ENCODE data around the gene CLMN. TPM values are rescaled to one million over a fixed set of nuclear protein-coding genes. Genes with fewer than 3 reads are reported as not detected.

The CLMN gene
- total RNA-seq, 1 experiment from 2014 or later: 33.4 TPM

DNA sequence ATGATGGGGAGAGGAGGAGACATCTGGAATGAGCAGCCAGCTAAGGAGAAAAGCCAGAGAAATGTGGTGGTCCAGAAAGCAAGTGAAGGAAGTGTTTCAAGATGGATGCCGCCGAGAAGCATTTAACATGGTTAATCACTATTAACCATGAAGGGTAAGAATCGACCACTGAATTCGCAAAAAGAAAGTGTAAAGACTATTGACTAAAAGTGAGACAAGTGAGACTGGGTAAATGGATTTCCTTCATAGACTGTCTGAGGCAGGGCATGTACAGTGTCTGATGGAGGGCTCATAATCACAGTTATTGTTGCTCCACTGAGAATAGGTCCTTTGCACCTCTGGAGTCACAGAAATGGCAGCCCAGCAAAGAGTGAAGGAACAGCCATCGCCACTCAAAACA lies 25.3 kb upstream of the CLMN start:
- H3K9ac ChIP-seq (ENCODE audit: low read length): no peak overlapping the region
- no peak overlapping the region for H3K4me3 ChIP-seq (replicated peaks in 1 of 2; ENCODE audit: low read depth in 1 of 2, low read length in 2 of 2)
- DNase-seq (ENCODE audit: low read depth, low spot score): no peak
- intact Hi-C loops (cut with micrococcal nuclease): no loop called here
- H3K4me1 ChIP-seq (ENCODE audit: control insufficient read depth in 1 of 2, insufficient read depth in 2 of 2, low read length in 2 of 2): peaks cover 0 to 15% of the 10 kb centered on the region in 2 experiments; a peak in 2 of 4 replicates
- BruUV-seq (replicated peaks): no TSS peak
- H4K20me1 ChIP-seq (ENCODE audit: insufficient read depth): no peaks in the 10 kb centered on the region
- no peak for TF ChIP-seq ELF1 (IDR thresholded peaks at IDR 0.05; ENCODE audit: borderline replicate concordance, low read depth)
- TF ChIP-seq POLR2AphosphoS5 (IDR thresholded peaks at IDR 0.05; ENCODE audit: low read depth, low read length): no peak
- TF ChIP-seq EZH2 (IDR thresholded peaks at IDR 0.05): no peak
- no peak for TF ChIP-seq CEBPB (IDR thresholded peaks at IDR 0.05; ENCODE audit: low read depth)
- TF ChIP-seq, protein P1, sequence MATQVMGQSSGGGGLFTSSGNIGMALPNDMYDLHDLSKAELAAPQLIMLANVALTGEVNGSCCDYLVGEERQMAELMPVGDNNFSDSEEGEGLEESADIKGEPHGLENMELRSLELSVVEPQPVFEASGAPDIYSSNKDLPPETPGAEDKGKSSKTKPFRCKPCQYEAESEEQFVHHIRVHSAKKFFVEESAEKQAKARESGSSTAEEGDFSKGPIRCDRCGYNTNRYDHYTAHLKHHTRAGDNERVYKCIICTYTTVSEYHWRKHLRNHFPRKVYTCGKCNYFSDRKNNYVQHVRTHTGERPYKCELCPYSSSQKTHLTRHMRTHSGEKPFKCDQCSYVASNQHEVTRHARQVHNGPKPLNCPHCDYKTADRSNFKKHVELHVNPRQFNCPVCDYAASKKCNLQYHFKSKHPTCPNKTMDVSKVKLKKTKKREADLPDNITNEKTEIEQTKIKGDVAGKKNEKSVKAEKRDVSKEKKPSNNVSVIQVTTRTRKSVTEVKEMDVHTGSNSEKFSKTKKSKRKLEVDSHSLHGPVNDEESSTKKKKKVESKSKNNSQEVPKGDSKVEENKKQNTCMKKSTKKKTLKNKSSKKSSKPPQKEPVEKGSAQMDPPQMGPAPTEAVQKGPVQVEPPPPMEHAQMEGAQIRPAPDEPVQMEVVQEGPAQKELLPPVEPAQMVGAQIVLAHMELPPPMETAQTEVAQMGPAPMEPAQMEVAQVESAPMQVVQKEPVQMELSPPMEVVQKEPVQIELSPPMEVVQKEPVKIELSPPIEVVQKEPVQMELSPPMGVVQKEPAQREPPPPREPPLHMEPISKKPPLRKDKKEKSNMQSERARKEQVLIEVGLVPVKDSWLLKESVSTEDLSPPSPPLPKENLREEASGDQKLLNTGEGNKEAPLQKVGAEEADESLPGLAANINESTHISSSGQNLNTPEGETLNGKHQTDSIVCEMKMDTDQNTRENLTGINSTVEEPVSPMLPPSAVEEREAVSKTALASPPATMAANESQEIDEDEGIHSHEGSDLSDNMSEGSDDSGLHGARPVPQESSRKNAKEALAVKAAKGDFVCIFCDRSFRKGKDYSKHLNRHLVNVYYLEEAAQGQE (IDR thresholded peaks at IDR 0.05; ENCODE audit: low read depth): no peak
- no peak for TF ChIP-seq YY1 (IDR thresholded peaks at IDR 0.05; ENCODE audit: extremely low read depth, insufficient replicate concordance, low read depth, low read length)
- TF ChIP-seq FOSL1 (IDR thresholded peaks at IDR 0.05; ENCODE audit: low read depth): no peak
- no peak for TF ChIP-seq POLR2A (IDR thresholded peaks at IDR 0.05; ENCODE audit: borderline replicate concordance, extremely low read depth, insufficient read depth, insufficient read length)
- TF ChIP-seq, protein P2, sequence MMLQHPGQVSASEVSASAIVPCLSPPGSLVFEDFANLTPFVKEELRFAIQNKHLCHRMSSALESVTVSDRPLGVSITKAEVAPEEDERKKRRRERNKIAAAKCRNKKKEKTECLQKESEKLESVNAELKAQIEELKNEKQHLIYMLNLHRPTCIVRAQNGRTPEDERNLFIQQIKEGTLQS (IDR thresholded peaks at IDR 0.05): no peak
- TF ChIP-seq SP1 (IDR thresholded peaks at IDR 0.05; ENCODE audit: low read depth): no peak
- TF ChIP-seq SRF (IDR thresholded peaks at IDR 0.05; ENCODE audit: low read depth): no peak
- no peak for TF ChIP-seq CBX3 (IDR thresholded peaks at IDR 0.05; ENCODE audit: low read depth)
- TF ChIP-seq, protein P3, sequence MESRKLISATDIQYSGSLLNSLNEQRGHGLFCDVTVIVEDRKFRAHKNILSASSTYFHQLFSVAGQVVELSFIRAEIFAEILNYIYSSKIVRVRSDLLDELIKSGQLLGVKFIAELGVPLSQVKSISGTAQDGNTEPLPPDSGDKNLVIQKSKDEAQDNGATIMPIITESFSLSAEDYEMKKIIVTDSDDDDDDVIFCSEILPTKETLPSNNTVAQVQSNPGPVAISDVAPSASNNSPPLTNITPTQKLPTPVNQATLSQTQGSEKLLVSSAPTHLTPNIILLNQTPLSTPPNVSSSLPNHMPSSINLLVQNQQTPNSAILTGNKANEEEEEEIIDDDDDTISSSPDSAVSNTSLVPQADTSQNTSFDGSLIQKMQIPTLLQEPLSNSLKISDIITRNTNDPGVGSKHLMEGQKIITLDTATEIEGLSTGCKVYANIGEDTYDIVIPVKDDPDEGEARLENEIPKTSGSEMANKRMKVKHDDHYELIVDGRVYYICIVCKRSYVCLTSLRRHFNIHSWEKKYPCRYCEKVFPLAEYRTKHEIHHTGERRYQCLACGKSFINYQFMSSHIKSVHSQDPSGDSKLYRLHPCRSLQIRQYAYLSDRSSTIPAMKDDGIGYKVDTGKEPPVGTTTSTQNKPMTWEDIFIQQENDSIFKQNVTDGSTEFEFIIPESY (IDR thresholded peaks at IDR 0.05; ENCODE audit: extremely low read depth, insufficient replicate concordance, low read length): no peak
- TF ChIP-seq, protein P4, sequence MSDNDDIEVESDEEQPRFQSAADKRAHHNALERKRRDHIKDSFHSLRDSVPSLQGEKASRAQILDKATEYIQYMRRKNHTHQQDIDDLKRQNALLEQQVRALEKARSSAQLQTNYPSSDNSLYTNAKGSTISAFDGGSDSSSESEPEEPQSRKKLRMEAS (IDR thresholded peaks at IDR 0.05): no peak
- no peak for TF ChIP-seq RAD21 (IDR thresholded peaks at IDR 0.05; ENCODE audit: low read depth)
- no peak for TF ChIP-seq TCF7L2 (IDR thresholded peaks at IDR 0.05; ENCODE audit: borderline replicate concordance, extremely low read depth, insufficient read depth, insufficient read length)
- H2AFZ ChIP-seq (ENCODE audit: low read depth, low read length, poor library complexity, severe bottlenecking): no peak overlapping the region
- no peaks in the 10 kb centered on the region for H3K27me3 ChIP-seq (ENCODE audit: insufficient read depth, low read length)
- no peaks in the 10 kb centered on the region for H3K79me2 ChIP-seq (ENCODE audit: insufficient read depth, low read length)
- ATAC-seq: no peak
- H3K36me3 ChIP-seq (ENCODE audit: control insufficient read depth in 1 of 2, insufficient read depth in 2 of 2, low read length in 2 of 2): no peaks in the 10 kb centered on the region
- 0 out of 2 replicates have a peak, but pooled peaks cover 2% of the 10 kb centered on the region for H3K9me2 ChIP-seq (ENCODE audit: insufficient read depth)
- H3K27ac ChIP-seq (ENCODE audit: low read depth, low read length): no peak overlapping the region
- ChIA-PET CTCF (no interaction called here), POLR2A (no interaction called here), RAD21 (ENCODE audit: low non-redundant PET in 1 of 2, low total read pairs in 2 of 2, uncharacterized antibody in 2 of 2, unreplicated experiment in 2 of 2) (no interaction called here)
- peaks cover 0 to 6% of the 10 kb centered on the region in 2 experiments; a peak in 1 of 4 replicates for H3K9me3 ChIP-seq (ENCODE audit: control insufficient read depth in 1 of 2, insufficient read depth in 1 of 2, low read depth in 1 of 2, low read length in 2 of 2)
- H3K4me2 ChIP-seq (ENCODE audit: low read length): no peak overlapping the region
